Thyroid gland (tissue), 4 donors: ENCODE measurements around the gene H1-8. TPM values are rescaled to one million over a fixed set of nuclear protein-coding genes. Genes with fewer than 3 reads are reported as not detected.

Experiments used
- DNase-seq, 2 donors: peaks; one replicate each; pipeline ENCODE4 v3.0.0-alpha.2; 2019
- H3K27ac ChIP-seq, 3 donors: fragments of 200-600 bp; sonication (generic); 1 replicate in 2 of 3; 2 replicates in 1 of 3; pipeline ENCODE4 v1.5.1; 2016 to 2019; ENCODE audit warnings: mild to moderate bottlenecking in 1 of 3, moderate library complexity in 1 of 3
- H3K27me3 ChIP-seq: fragments of 200-600 bp; sonication (generic); one replicate; pipeline ENCODE4 v1.5.1; 2019
- H3K36me3 ChIP-seq, 2 donors: fragments of 200-600 bp; sonication (generic); one replicate each; pipeline ENCODE4 v1.5.1; 2016 to 2019
- H3K4me1 ChIP-seq, 2 donors: fragments of 200-600 bp; sonication (generic); one replicate each; pipeline ENCODE4 v1.5.1; 2017 to 2019
- H3K4me3 ChIP-seq, 3 donors: fragments of 200-600 bp; sonication (generic); replicated peaks in 1 of 3; 1 replicate in 2 of 3; 2 replicates in 1 of 3; pipeline ENCODE4 v1.5.1; 2016; ENCODE audit warnings: mild to moderate bottlenecking in 1 of 3
- H3K9me3 ChIP-seq: fragments of 200-600 bp; sonication (generic); one replicate; pipeline ENCODE4 v1.5.1; 2017
- POLR2A ChIP-seq, 2 donors: fragments of 450-650 bp; IDR thresholded peaks; one replicate each; pipeline ENCODE4 v1.6.1; 2017; ENCODE audit warnings: antibody characterized with exemption in 2 of 2, mild to moderate bottlenecking in 2 of 2, moderate library complexity in 1 of 2
- WGBS, 2 donors: methylation state at CpG; one replicate each; pipeline ENCODE4 v1.1.5; 2017; 5-methylcytosine and 5-hydroxymethylcytosine counted together
- intact Hi-C: fragments of 100-400 bp; cut with DNase I; formaldehyde crosslinking; loops from one replicate; pipeline ENCODE4 v1.15.1; 2023
- total RNA-seq, 4 donors: library from RNA; depleted of rRNA; stranded (reverse); fragments of >200 nt; gene quantifications; one replicate each; pipeline ENCODE4 v1.2.3, GENCODE V29; 2016
- TF ChIP-seq, protein P1 (sequence below), 6 experiments: fragments of 200-600 bp in 3 of 6; fragments of 450-650 bp in 3 of 6; sonication (generic) in 3 of 6; IDR thresholded peaks; one replicate each; pipeline ENCODE4 v1.5.1; 2016 to 2019; ENCODE audit warnings: antibody characterized with exemption in 6 of 6, mild to moderate bottlenecking in 2 of 6, inconsistent platforms in 1 of 6, moderate library complexity in 1 of 6

H1-8 gene
- total RNA-seq, 4 donors from 2014 or later, result not detected

DNA sequence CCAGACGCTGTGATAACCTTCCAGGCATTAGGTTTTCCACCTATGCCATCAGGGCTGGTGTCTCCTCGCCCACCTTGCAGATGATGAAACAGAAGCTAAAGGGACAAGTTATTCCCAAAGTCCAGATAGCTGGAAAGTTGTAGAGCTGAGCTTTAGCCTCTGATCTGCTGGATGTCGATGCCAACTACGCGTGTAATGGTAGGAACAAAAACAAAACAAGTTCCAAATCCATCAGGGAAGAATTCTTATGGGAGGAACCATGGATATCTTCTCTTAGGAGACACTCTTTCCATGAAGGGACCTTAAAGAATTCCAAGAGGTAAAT lies 42.7 kb upstream of the H1-8 start:
- peak overlapping the region in 1 of 3 donors; percentile 8 for H3K27ac ChIP-seq
- H3K9me3 ChIP-seq, result no peaks in the 10 kb centered on the region
- peaks cover 0 to 30% of the 10 kb centered on the region in 2 donors for H3K4me1 ChIP-seq
- intact Hi-C loops, result loop anchor here (10.0 kb wide), 1 partner anchor 435 kb away; no protein-coding TSS in a partner anchor
- no peak overlapping the region for H3K4me3 ChIP-seq
- WGBS, 2 donors, result 89 to 97% methylated on average over 5 of the region's 5 CpGs
- no peaks in the 10 kb centered on the region for H3K27me3 ChIP-seq
- no peak for DNase-seq
- TF ChIP-seq, protein P1, sequence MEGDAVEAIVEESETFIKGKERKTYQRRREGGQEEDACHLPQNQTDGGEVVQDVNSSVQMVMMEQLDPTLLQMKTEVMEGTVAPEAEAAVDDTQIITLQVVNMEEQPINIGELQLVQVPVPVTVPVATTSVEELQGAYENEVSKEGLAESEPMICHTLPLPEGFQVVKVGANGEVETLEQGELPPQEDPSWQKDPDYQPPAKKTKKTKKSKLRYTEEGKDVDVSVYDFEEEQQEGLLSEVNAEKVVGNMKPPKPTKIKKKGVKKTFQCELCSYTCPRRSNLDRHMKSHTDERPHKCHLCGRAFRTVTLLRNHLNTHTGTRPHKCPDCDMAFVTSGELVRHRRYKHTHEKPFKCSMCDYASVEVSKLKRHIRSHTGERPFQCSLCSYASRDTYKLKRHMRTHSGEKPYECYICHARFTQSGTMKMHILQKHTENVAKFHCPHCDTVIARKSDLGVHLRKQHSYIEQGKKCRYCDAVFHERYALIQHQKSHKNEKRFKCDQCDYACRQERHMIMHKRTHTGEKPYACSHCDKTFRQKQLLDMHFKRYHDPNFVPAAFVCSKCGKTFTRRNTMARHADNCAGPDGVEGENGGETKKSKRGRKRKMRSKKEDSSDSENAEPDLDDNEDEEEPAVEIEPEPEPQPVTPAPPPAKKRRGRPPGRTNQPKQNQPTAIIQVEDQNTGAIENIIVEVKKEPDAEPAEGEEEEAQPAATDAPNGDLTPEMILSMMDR (IDR thresholded peaks at IDR 0.05), result no peak
- TF ChIP-seq POLR2A (IDR thresholded peaks at IDR 0.05), result no peak
- peaks cover 4 to 23% of the 10 kb centered on the region in 2 donors for H3K36me3 ChIP-seq

DNA sequence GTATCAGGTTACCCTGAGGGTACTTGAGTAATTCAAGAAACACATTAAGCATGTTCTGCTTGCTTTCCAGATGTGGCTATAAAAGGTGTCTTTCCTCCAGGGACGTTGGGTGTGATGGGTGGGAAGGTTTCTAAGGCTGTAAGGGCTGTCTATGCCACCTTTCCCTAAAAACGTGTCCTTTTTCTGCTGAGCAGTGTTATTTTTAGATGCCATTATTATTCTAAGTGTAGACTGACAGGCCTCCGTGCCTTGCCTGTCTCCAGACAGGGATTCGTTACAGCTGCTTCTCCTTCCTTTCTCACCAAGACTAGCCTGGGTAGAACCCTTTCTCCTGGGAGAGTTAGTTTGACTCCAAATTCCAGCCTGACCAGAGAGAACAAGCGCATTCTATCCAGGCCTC lies 41.3 kb upstream of the H1-8 start:
- intact Hi-C loops, result loop anchor here (10.0 kb wide), 1 partner anchor 433 kb away; no protein-coding TSS in a partner anchor

DNA sequence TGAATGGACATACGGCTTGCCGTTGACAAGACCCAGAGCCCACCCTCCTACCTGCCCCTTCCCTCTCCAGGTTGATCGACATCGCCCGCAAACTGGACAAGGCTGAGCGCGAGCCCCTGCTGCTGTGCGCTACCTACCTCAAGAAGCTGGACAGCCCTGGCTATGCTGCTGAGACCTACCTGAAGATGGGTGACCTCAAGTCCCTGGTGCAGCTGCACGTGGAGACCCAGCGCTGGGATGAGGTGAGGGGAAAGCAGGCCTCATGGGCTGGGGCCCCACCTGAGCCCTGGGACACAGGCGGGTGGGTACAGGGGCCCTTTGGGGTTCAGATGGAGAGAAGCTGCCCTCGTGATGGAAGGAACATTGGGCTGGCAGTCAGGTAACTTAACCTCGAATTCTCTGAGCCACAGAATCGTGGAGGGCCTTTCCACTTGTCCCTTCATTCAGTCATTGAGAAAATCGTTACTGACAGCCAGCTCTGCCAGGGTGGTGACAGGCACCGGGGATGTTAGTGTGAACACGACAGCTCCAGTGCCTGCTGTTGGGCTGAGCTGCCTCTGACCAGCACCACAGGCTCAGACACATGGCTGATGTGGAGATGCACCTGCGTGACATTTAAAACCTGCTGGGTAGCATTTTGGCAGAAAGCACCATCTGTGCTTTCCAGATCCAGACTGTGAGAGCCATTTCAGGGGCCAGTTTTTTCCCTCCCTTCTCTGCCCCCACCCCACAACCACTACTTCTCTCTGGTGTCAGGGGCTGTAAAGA lies 40.1 kb upstream of the H1-8 start:
- DNase-seq, result no peak
- no peak overlapping the region for H3K4me3 ChIP-seq
- WGBS, 2 donors, result 94 to 95% methylated on average over 13 to 17 of the region's 18 CpGs
- H3K9me3 ChIP-seq, result no peaks in the 10 kb centered on the region
- H3K36me3 ChIP-seq, result peaks cover 4 to 29% of the 10 kb centered on the region in 2 donors
- H3K4me1 ChIP-seq, result peaks cover 0 to 30% of the 10 kb centered on the region in 2 donors
- no peak overlapping the region for H3K27ac ChIP-seq
- TF ChIP-seq, protein P1 (IDR thresholded peaks at IDR 0.05), result no peak
- TF ChIP-seq POLR2A (IDR thresholded peaks at IDR 0.05), result no peak
- intact Hi-C loops, result loop anchor here (10.0 kb wide), 1 partner anchor 432 kb away; no protein-coding TSS in a partner anchor
- no peaks in the 10 kb centered on the region for H3K27me3 ChIP-seq

More for the DNA sequence above, 41.3 kb upstream of the H1-8 start:
- Histone ChIP-seq H3K4me1 (peaks cover 0 to 34% of the 10 kb centered on the region in 2 donors), H3K36me3 (peaks cover 4 to 23% of the 10 kb centered on the region in 2 donors), H3K4me3 (no peak overlapping the region), H3K27me3 (no peaks in the 10 kb centered on the region), H3K27ac (no peak overlapping the region), H3K9me3 (no peaks in the 10 kb centered on the region)
- WGBS, 2 donors, result 83 to 87% methylated on average over 5 of the region's 5 CpGs
- TF ChIP-seq POLR2A (IDR thresholded peaks at IDR 0.05), result no peak
- TF ChIP-seq, protein P1 (IDR thresholded peaks at IDR 0.05), result no peak
- no peak for DNase-seq

DNA sequence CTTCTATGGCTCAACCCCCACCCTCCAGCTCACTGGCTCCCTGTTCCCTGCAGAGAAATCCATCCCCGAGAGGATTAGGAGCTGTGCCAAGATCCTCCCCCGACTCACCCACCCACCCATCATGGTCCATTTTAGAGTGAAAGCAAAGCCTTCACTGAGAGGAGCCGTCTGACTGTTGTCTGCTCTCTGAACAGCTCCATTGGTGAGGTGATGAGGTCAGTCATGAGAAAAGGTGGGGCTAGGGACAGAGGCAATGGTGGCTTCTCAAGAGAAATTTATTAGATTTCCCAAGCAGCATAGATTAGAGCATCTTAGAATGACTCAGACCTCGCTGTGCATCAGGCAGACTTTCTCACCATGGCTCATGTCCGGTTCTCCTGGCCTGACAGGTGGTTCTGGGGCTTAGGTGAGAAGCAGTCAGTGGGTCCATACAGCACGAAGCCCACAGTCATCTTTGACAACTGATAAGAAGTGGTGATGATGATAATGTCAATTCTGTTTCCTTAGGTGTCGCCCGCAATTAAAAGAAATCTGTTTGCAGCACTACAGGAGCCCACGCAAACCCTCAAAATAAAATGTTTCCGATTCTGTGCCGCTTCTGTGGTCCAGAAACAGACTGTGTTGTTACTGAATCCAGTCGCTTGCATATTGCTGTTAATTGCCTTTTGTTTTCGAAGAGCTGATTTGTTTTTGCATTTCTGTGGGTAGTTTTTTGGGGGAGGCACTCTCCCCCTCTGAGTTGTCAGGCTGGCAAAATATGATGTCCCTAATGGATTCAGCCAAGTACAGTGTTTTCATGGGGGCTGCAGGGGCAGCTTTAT lies 39.3 kb upstream of the H1-8 start:
- peaks cover 4 to 29% of the 10 kb centered on the region in 2 donors for H3K36me3 ChIP-seq
- no peaks in the 10 kb centered on the region for H3K27me3 ChIP-seq
- no peak for DNase-seq
- H3K27ac ChIP-seq, result no peak overlapping the region
- peaks cover 0 to 24% of the 10 kb centered on the region in 2 donors for H3K4me1 ChIP-seq
- no peaks in the 10 kb centered on the region for H3K9me3 ChIP-seq
- intact Hi-C loops, result loop anchor here (10.0 kb wide), 1 partner anchor 431 kb away; no protein-coding TSS in a partner anchor
- 91% methylated on average over 13 of the region's 13 CpGs for WGBS, 2 donors
- no peak for TF ChIP-seq POLR2A (IDR thresholded peaks at IDR 0.05)
- TF ChIP-seq, protein P1 (IDR thresholded peaks at IDR 0.05), result no peak
- H3K4me3 ChIP-seq, result no peak overlapping the region
